OCI-LY7 (cell line): Measurements from ENCODE around the gene NREP. TPM values are rescaled to one million over a fixed set of nuclear protein-coding genes. Genes with fewer than 3 reads are reported as not detected.

ENCODE experiments used
- BruUV-seq: library from RNA; stranded (reverse); fragments of 400-500 nt; replicated peaks from 2 replicates; lab custom pipeline; 2021; lab: Mats Ljungman, UMichigan
- CTCF ChIA-PET: fragments of 300-600 bp; sonication (Branson Sonifier 250); formaldehyde crosslinking; loops from one replicate; lab custom pipeline; 2022; ENCODE audit warnings: antibody characterized with exemption; ENCODE audit not compliant: unreplicated experiment; lab: Charles Lee
- POLR2A ChIA-PET: fragments of 300-600 bp; sonication (Branson Sonifier 250); formaldehyde crosslinking; loops from one replicate; lab custom pipeline; 2022; ENCODE audit warnings: antibody characterized with exemption; lab: Charles Lee
- DNase-seq: peaks from one replicate; pipeline ENCODE4 v3.0.0-alpha.2; 2015; ENCODE audit warnings: low spot score
- H2AFZ ChIP-seq: fragments of 200-600 bp; sonication (generic), shearing (Covaris generic); 2 replicates; pipeline ENCODE4 v1.6.1; 2014; ENCODE audit warnings: mild to moderate bottlenecking, antibody characterized with exemption, low read length, moderate library complexity
- H3K27ac ChIP-seq: fragments of 200-600 bp; sonication (generic); 2 replicates; pipeline ENCODE4 v1.5.1; 2014; ENCODE audit warnings: mixed run types, low read depth, mild to moderate bottlenecking, moderate library complexity, low read length, inconsistent platforms; ENCODE audit not compliant: poor library complexity, severe bottlenecking
- H3K36me3 ChIP-seq: fragments of 200-600 bp; sonication (generic); 2 replicates; pipeline ENCODE4 v1.6.1; 2014; ENCODE audit warnings: mild to moderate bottlenecking, antibody characterized with exemption, low read length, moderate library complexity, mixed read lengths; ENCODE audit not compliant: insufficient read depth
- H3K4me1 ChIP-seq: fragments of 200-600 bp; sonication (generic); 2 replicates; pipeline ENCODE4 v1.5.1; 2014; ENCODE audit warnings: mild to moderate bottlenecking, low read length; ENCODE audit not compliant: insufficient read depth, poor library complexity, severe bottlenecking
- H3K4me2 ChIP-seq: fragments of 200-600 bp; sonication (generic); 2 replicates; pipeline ENCODE4 v1.6.1; 2014; ENCODE audit warnings: mild to moderate bottlenecking, low read length
- H3K4me3 ChIP-seq: fragments of 200-600 bp; sonication (generic); 2 replicates; pipeline ENCODE4 v1.5.1; 2014; ENCODE audit warnings: mild to moderate bottlenecking, low read depth, low read length; ENCODE audit not compliant: poor library complexity, severe bottlenecking
- H3K79me2 ChIP-seq: fragments of 200-600 bp; sonication (generic); 2 replicates; pipeline ENCODE4 v1.6.1; 2016; ENCODE audit warnings: low read depth, mild to moderate bottlenecking, low read length, moderate library complexity, mixed read lengths; ENCODE audit not compliant: insufficient read depth
- H3K9me2 ChIP-seq: fragments of 200-600 bp; sonication (generic); 2 replicates; pipeline ENCODE4 v1.6.1; 2016; ENCODE audit warnings: mild to moderate bottlenecking, low read length, mixed read lengths; ENCODE audit not compliant: insufficient read depth
- H3K9me3 ChIP-seq: fragments of 200-600 bp; sonication (generic); 2 replicates; pipeline ENCODE4 v1.6.1; 2014; ENCODE audit warnings: mild to moderate bottlenecking, mixed run types, low read length, mixed read lengths
- H4K20me1 ChIP-seq: fragments of 200-600 bp; sonication (generic); 2 replicates; pipeline ENCODE4 v1.6.1; 2014; ENCODE audit warnings: mild to moderate bottlenecking, antibody characterized with exemption, low read length, moderate library complexity, mixed read lengths; ENCODE audit not compliant: insufficient read depth
- CTCF ChIP-seq: fragments of 200-600 bp; sonication (generic); conservative IDR thresholded peaks from 2 replicates; pipeline ENCODE4 v1.5.1; 2014; ENCODE audit warnings: mild to moderate bottlenecking, antibody characterized with exemption, low read length, moderate library complexity, mixed read lengths
- EZH2phosphoT487 ChIP-seq: fragments of 200-600 bp; sonication (generic); IDR thresholded peaks from 2 replicates; pipeline ENCODE4 v1.6.1; 2018; ENCODE audit warnings: low read depth, borderline replicate concordance, mild to moderate bottlenecking, mixed run types, antibody characterized with exemption, low read length, moderate library complexity, mixed read lengths
- intact Hi-C: fragments of 100-400 bp; cut with micrococcal nuclease; formaldehyde crosslinking; loops from one replicate; pipeline ENCODE4 v1.10.0; 2022; ENCODE audit not compliant: unreplicated experiment
- total RNA-seq, 2 experiments: library from RNA; depleted of rRNA in 1 of 2; stranded (reverse); fragments of >200 nt in 1 of 2; shearing (Covaris generic) in 1 of 2; gene quantifications; 2 replicates each; pipeline ENCODE4 v1.2.3, GENCODE V29; 2014 to 2022

The NREP gene
- total RNA-seq, 2 experiments from 2014 or later: 40.0 to 100 TPM

GRCh38 chr5:111775224-111775623 is 18.2 kb upstream of the NREP start:
- peaks cover 31% of the 10 kb centered on the region for H3K4me1 ChIP-seq
- H3K4me3 ChIP-seq: no peak overlapping the region
- H4K20me1 ChIP-seq: no peaks in the 10 kb centered on the region
- intact Hi-C loops: no loop called here
- peak overlapping the region; percentile 97; the same call in 1 of the 2 replicates for H2AFZ ChIP-seq
- TF ChIP-seq EZH2phosphoT487: no peak
- no peak for TF ChIP-seq CTCF
- no peaks in the 10 kb centered on the region for H3K36me3 ChIP-seq
- no peak overlapping the region for H3K27ac ChIP-seq
- CTCF ChIA-PET: no interaction called here
- BruUV-seq: no TSS peak
- H3K79me2 ChIP-seq: no peaks in the 10 kb centered on the region
- H3K9me2 ChIP-seq: no peaks in the 10 kb centered on the region
- DNase-seq: no peak
- no peak overlapping the region; the same call in 1 of the 2 replicates for H3K4me2 ChIP-seq
- H3K9me3 ChIP-seq: no peaks in the 10 kb centered on the region
- POLR2A ChIA-PET: interaction anchor here (1.2 kb wide), 1 partner anchor 187 kb away, joined by 3 read pairs; no protein-coding TSS in a partner anchor

GRCh38 chr5:111774525-111774924 is 17.5 kb upstream of the NREP start:
- Histone ChIP-seq H3K4me1 (peaks cover 31% of the 10 kb centered on the region), H3K9me2 (no peaks in the 10 kb centered on the region), H2AFZ (peak overlapping the region; percentile 97), H3K36me3 (no peaks in the 10 kb centered on the region), H3K4me2 (peak overlapping the region; percentile 60), H3K79me2 (no peaks in the 10 kb centered on the region), H3K9me3 (no peaks in the 10 kb centered on the region), H4K20me1 (no peaks in the 10 kb centered on the region), H3K27ac (no peak overlapping the region), H3K4me3 (no peak overlapping the region)
- no peak for TF ChIP-seq CTCF
- TF ChIP-seq EZH2phosphoT487: no peak
- BruUV-seq: no TSS peak
- ChIA-PET CTCF (no interaction called here), POLR2A (interaction anchor here (1.2 to 1.6 kb wide), 2 partner anchors 15 to 186 kb away, joined by 3 to 4 read pairs; no protein-coding TSS in a partner anchor)
- DNase-seq: peak; percentile 49
- intact Hi-C loops: no loop called here

- ChIA-PET CTCF (no interaction called here), POLR2A (interaction anchor here (1.2 to 1.3 kb wide), 2 partner anchors 10 to 16 kb away, joined by 3 to 5 read pairs; partner anchors contain the start of gene NREP)
- no peaks in the 10 kb centered on the region for H3K36me3 ChIP-seq
- no peaks in the 10 kb centered on the region for H3K79me2 ChIP-seq
- H4K20me1 ChIP-seq: no peaks in the 10 kb centered on the region
- TF ChIP-seq CTCF (no peak), EZH2phosphoT487 (no peak)
- H3K4me3 ChIP-seq: no peak overlapping the region
- intact Hi-C loops: no loop called here
- H3K27ac ChIP-seq: no peak overlapping the region
- H3K9me3 ChIP-seq: no peaks in the 10 kb centered on the region
- H3K4me1 ChIP-seq: peaks cover 34% of the 10 kb centered on the region
- no TSS peak for BruUV-seq
- no peak overlapping the region for H3K4me2 ChIP-seq
- no peak overlapping the region for H2AFZ ChIP-seq
- H3K9me2 ChIP-seq: no peaks in the 10 kb centered on the region
- peak; percentile 33 for DNase-seq
Measured at GRCh38 chr5:111772456-111773122, 15.6 kb upstream of the NREP start.
